ENCODE measurements around the gene MVP. TPM values are rescaled to one million over a fixed set of nuclear protein-coding genes. Genes with fewer than 3 reads are reported as not detected.

MVP gene
- total RNA-seq, 2 donors from 2014 or later, result 175 to 190 TPM

GRCh38 chr16:29842732-29843346 is 22.6 kb downstream of the MVP start:
- TF ChIP-seq CTCF (IDR thresholded peaks at IDR 0.05), result no peak
- ATAC-seq (ENCODE audit: insufficient number of reproducible peaks, low FRiP score, low read depth), result no peak
- no peak overlapping the region for H3K4me3 ChIP-seq

GRCh38 chr16:29843931-29844330 is 23.7 kb downstream of the MVP start:
- Histone ChIP-seq H3K9me3 (no peaks in the 10 kb centered on the region), H3K4me1 (ENCODE audit: control insufficient read depth in 1 of 2, low read depth in 2 of 2) (no peaks in the 10 kb centered on the region), H3K27ac (no peak overlapping the region), H3K36me3 (peaks cover 67% of the 10 kb centered on the region), H3K4me3 (no peak overlapping the region), H3K27me3 (replicated peaks; ENCODE audit: insufficient read depth) (no peaks in the 10 kb centered on the region)
- DNase-seq (ENCODE audit: low spot score), result no peak
- no peak for ATAC-seq (ENCODE audit: insufficient number of reproducible peaks, low FRiP score, low read depth)
- no peak for TF ChIP-seq CTCF (IDR thresholded peaks at IDR 0.05)

More at GRCh38 chr16:29842732-29843346, 22.6 kb downstream of the MVP start:
- Histone ChIP-seq H3K27me3 (replicated peaks; ENCODE audit: insufficient read depth) (no peaks in the 10 kb centered on the region), H3K9me3 (no peaks in the 10 kb centered on the region), H3K4me1 (ENCODE audit: control insufficient read depth in 1 of 2, low read depth in 2 of 2) (no peaks in the 10 kb centered on the region), H3K36me3 (peaks cover 69% of the 10 kb centered on the region), H3K27ac (no peak overlapping the region)
- no peak for DNase-seq (ENCODE audit: low spot score)

- no peak for TF ChIP-seq CTCF (IDR thresholded peaks at IDR 0.05)
- no peaks in the 10 kb centered on the region for H3K4me1 ChIP-seq (ENCODE audit: control insufficient read depth in 1 of 2, low read depth in 2 of 2)
- H3K27ac ChIP-seq, result no peak overlapping the region
- no peak for DNase-seq (ENCODE audit: low spot score)
- H3K9me3 ChIP-seq, result no peaks in the 10 kb centered on the region
- H3K4me3 ChIP-seq, result no peak overlapping the region
- ATAC-seq (ENCODE audit: insufficient number of reproducible peaks, low FRiP score, low read depth), result no peak
- H3K36me3 ChIP-seq, result peaks cover 67% of the 10 kb centered on the region
- no peaks in the 10 kb centered on the region for H3K27me3 ChIP-seq (replicated peaks; ENCODE audit: insufficient read depth)
Observed at GRCh38 chr16:29844575-29845331, 24.5 kb downstream of the MVP start.

- Histone ChIP-seq H3K4me1 (ENCODE audit: control insufficient read depth in 1 of 2, low read depth in 2 of 2) (no peaks in the 10 kb centered on the region), H3K27me3 (replicated peaks; ENCODE audit: insufficient read depth) (no peaks in the 10 kb centered on the region), H3K36me3 (peaks cover 59% of the 10 kb centered on the region), H3K9me3 (no peaks in the 10 kb centered on the region), H3K4me3 (no peak overlapping the region), H3K27ac (no peak overlapping the region)
- no peak for TF ChIP-seq CTCF (IDR thresholded peaks at IDR 0.05)
- no peak for ATAC-seq (ENCODE audit: insufficient number of reproducible peaks, low FRiP score, low read depth)
- no peak for DNase-seq (ENCODE audit: low spot score)
Observed at GRCh38 chr16:29845656-29846055, 25.4 kb downstream of the MVP start.

- H3K36me3 ChIP-seq, result peaks cover 40% of the 10 kb centered on the region
- H3K27me3 ChIP-seq (replicated peaks; ENCODE audit: insufficient read depth), result no peaks in the 10 kb centered on the region
- no peaks in the 10 kb centered on the region for H3K9me3 ChIP-seq
- H3K27ac ChIP-seq, result no peak overlapping the region
- H3K4me1 ChIP-seq (ENCODE audit: control insufficient read depth in 1 of 2, low read depth in 2 of 2), result no peaks in the 10 kb centered on the region
- peak; percentile 84 for TF ChIP-seq CTCF (IDR thresholded peaks at IDR 0.05)
- H3K4me3 ChIP-seq, result no peak overlapping the region
- no peak for ATAC-seq (ENCODE audit: insufficient number of reproducible peaks, low FRiP score, low read depth)
- DNase-seq (ENCODE audit: low spot score), result no peak
Observed at GRCh38 chr16:29848420-29849297, 28.4 kb downstream of the MVP start.
